Caco-2 (cell line): ENCODE data around the gene TMEM42. TPM values are rescaled to one million over a fixed set of nuclear protein-coding genes. Genes with fewer than 3 reads are reported as not detected.
"Not testable (repeated sequence)": the region's sequence is repeated elsewhere in the genome, so short reads cannot be mapped to it uniquely, and the experiment has no call there.

Source experiments
- Bru-seq: library from RNA; stranded (reverse); fragments of 400-500 nt; gene quantifications from one replicate; lab custom pipeline; 2021; lab: Mats Ljungman, UMichigan
- BruChase-seq, 2 experiments: library from RNA; stranded (reverse); fragments of 400-500 nt; gene quantifications; one replicate each; lab custom pipeline; 2021; lab: Mats Ljungman, UMichigan
- BruUV-seq: library from RNA; stranded (reverse); fragments of 400-500 nt; replicated peaks from 2 replicates; lab custom pipeline; 2021; lab: Mats Ljungman, UMichigan
- CTCF ChIA-PET: fragments of 300-600 bp; sonication (Branson Sonifier 250); formaldehyde crosslinking; loops from one replicate; lab custom pipeline; 2022; ENCODE audit warnings: antibody characterized with exemption; lab: Charles Lee
- POLR2A ChIA-PET: fragments of 300-600 bp; sonication (Branson Sonifier 250); formaldehyde crosslinking; loops from one replicate; lab custom pipeline; 2022; ENCODE audit warnings: antibody characterized with exemption; lab: Charles Lee
- DNase-seq, 2 experiments: peaks; one replicate each; pipeline versions ENCODE4 v3.0.0 to v3.0.0-alpha.2; 2020 to 2022
- H3K27me3 ChIP-seq: replicated peaks from 2 replicates; pipeline ENCODE4 v1.6.0; 2011; ENCODE audit warnings: low read length; ENCODE audit not compliant: control insufficient read depth, insufficient read depth
- H3K36me3 ChIP-seq: 2 replicates; pipeline ENCODE4 v1.5.1; 2011; ENCODE audit warnings: low read length; ENCODE audit not compliant: control insufficient read depth, insufficient read depth
- H3K4me1 ChIP-seq: fragments of 250-450 bp; sonication (Bioruptor Pico); 2 replicates; pipeline ENCODE4 v1.5.1; 2020; ENCODE audit warnings: mild to moderate bottlenecking
- H3K4me3 ChIP-seq: 2 replicates; pipeline ENCODE4 v1.5.1; 2011; ENCODE audit warnings: low read depth, mild to moderate bottlenecking, control low read depth, low read length
- H3K9me3 ChIP-seq: fragments of 250-450 bp; sonication (Bioruptor Pico); 2 replicates; pipeline ENCODE4 v1.5.1; 2020; ENCODE audit warnings: mild to moderate bottlenecking, moderate library complexity
- H3K27ac Mint-ChIP-seq: one replicate; pipeline ENCODE4 v1.8.0; 2022; ENCODE audit warnings: mixed read lengths; ENCODE audit not compliant: unreplicated experiment
- H3K27me3 Mint-ChIP-seq: one replicate; pipeline ENCODE4 v1.8.0; 2022; ENCODE audit warnings: mixed read lengths; ENCODE audit not compliant: insufficient read depth, unreplicated experiment
- H3K36me3 Mint-ChIP-seq: one replicate; pipeline ENCODE4 v1.8.0; 2022; ENCODE audit warnings: mild to moderate bottlenecking, mixed read lengths; ENCODE audit not compliant: insufficient read depth, unreplicated experiment
- H3K4me1 Mint-ChIP-seq: one replicate; pipeline ENCODE4 v1.8.0; 2022; ENCODE audit warnings: low read depth, mixed read lengths; ENCODE audit not compliant: unreplicated experiment
- H3K4me3 Mint-ChIP-seq: one replicate; pipeline ENCODE4 v1.8.0; 2022; ENCODE audit warnings: mild to moderate bottlenecking, moderate library complexity, mixed read lengths; ENCODE audit not compliant: unreplicated experiment
- H3K9me3 Mint-ChIP-seq: one replicate; pipeline ENCODE4 v1.8.0; 2022; ENCODE audit warnings: mixed read lengths; ENCODE audit not compliant: unreplicated experiment
- CTCF ChIP-seq, 2 experiments: fragments of 200-600 bp in 1 of 2; IDR thresholded peaks; 1 replicate in 1 of 2; 2 replicates in 1 of 2; pipeline versions ENCODE4 v1.5.1 to v1.8.0; 2011 to 2022; ENCODE audit warnings: antibody characterized with exemption in 1 of 2, control low read depth in 1 of 2, inconsistent platforms in 1 of 2, low read depth in 1 of 2, low read length in 1 of 2, mild to moderate bottlenecking in 1 of 2, moderate library complexity in 1 of 2; ENCODE audit not compliant: insufficient read depth in 1 of 2, severe bottlenecking in 1 of 2, unreplicated experiment in 1 of 2
- intact Hi-C: fragments of 100-400 bp; cut with micrococcal nuclease; formaldehyde crosslinking; loops from one replicate; pipeline ENCODE4 v1.10.0; 2022; ENCODE audit not compliant: unreplicated experiment
- long read RNA-seq: library from polyadenylated mRNA; stranded (forward); transcript quantifications from one replicate; pipeline ENCODE4 v2.0.0, GENCODE V29; 2022
- total RNA-seq: library from RNA; stranded (reverse); gene quantifications from 2 replicates; pipeline ENCODE4 v1.2.3, GENCODE V29; 2022

TMEM42 gene
- total RNA-seq, result 8.0 and 8.8 TPM in 2 replicates
- percentile 68 among the genes with signal in this experiment for Bru-seq, nascent RNA
- percentile 53 among the genes with signal in this experiment for BruChase-seq, experiment 1, labeled RNA remaining after a 2-hour chase
- BruChase-seq, experiment 2, labeled RNA remaining after a 6-hour chase, result percentile 60 among the genes with signal in this experiment
- long read RNA-seq, transcript TMEM42-201 (3 exons, 1,026 nt), result major isoform, 6 of 17 reads
- long read RNA-seq, partial matches to known transcripts, result 0 of 17 reads
- long read RNA-seq, other reads (novel, unspliced or antisense), result 10 of 17 reads

DNA sequence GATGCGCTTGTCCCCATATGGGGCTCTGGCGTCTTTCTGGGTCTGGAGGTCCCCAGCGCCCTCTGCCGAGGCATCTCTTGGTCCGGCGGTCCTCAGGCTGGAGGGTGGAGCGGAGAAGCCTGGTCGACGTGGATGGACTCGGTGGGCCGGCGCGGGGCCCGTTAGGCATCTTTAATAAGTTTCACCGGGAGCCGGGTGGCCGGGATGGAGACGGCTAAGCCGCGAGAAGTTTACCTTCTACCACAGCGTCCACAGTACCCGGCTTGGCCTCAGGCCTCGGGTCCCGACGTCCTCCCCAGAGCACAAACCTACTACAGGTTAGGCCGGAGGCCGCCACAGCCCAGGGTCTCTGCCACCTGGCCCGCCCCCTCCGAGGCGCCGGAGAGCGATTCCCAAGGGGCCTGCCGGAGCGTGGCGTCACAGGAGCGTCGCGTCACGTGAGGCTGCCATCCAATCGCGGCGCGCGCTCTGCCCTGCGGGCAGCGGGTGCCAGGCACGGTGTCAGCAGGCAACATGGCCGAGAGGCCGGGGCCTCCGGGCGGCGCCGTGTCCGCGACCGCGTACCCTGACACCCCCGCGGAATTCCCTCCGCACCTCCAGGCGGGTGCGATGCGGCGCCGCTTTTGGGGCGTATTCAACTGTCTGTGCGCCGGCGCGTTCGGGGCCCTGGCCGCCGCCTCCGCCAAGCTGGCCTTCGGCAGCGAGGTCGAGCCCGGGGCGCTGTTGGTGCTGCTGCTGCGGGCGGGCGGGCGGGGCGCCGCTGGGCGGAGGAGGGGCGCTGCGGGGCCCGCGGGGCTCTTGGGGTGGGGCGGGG, at the start of gene TMEM42:
TMEM42 (plus strand) TSS at position 501 of the 814 bp plus-strand sequence; CDS start at position 514, 13 bp downstream.
- H3K4me3 Mint-ChIP-seq, result peak within 1 kb of the TSS; percentile 88
- H3K4me1 ChIP-seq, result no peaks in the 10 kb centered on the region
- TF ChIP-seq CTCF (IDR thresholded peaks at IDR 0.05; ENCODE audit: insufficient read depth in 1 of 2, low read depth in 1 of 2, low read length in 1 of 2, severe bottlenecking in 1 of 2, unreplicated experiment in 1 of 2), result no peak
- no TSS peak for BruUV-seq
- peaks cover 16% of the 10 kb centered on the region for H3K36me3 Mint-ChIP-seq
- H3K27ac Mint-ChIP-seq, result peak within 1 kb of the TSS; percentile 93
- no peaks in the 10 kb centered on the region for H3K4me1 Mint-ChIP-seq
- ChIA-PET POLR2A (interaction anchor here (0.8 kb wide), 1 partner anchor 114 kb away, joined by 5 read pairs; the partner anchor contains the start of genes EXOSC7 and ZDHHC3), CTCF (no interaction called here)
- intact Hi-C loops, result no loop called here
- H3K9me3 Mint-ChIP-seq, result no peaks in the 10 kb centered on the region
- peak; percentile 89 to 91 for DNase-seq
- no peaks in the 10 kb centered on the region for H3K27me3 ChIP-seq
- H3K36me3 ChIP-seq, result 0 out of 2 replicates have a peak, but pooled peaks cover 2% of the 10 kb centered on the region
- H3K27me3 Mint-ChIP-seq, result no peaks in the 10 kb centered on the region
- H3K4me3 ChIP-seq, result peak within 1 kb of the TSS; percentile 90
- H3K9me3 ChIP-seq, result no peaks in the 10 kb centered on the region

DNA sequence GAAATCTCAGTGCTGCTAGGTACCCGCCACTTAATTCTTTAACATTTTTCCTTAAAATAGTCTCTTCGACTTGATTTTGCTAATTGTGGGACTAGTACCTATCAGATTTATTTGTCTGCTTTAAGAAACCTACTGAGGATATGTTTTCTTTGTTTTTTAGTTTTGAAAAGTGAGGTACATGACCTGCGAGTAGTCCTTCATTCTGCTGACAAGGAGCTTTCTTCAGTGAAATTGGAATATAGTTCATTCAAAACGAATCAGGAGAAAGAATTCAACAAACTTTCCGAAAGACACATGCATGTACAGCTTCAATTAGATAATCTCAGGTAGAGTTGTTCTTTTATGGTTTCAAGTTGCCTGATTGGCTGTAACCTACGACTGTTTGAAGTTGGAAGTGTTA, 47.0 kb upstream of the TMEM42 start:
- Mint-ChIP-seq H3K9me3 (peaks cover 11% of the 10 kb centered on the region), H3K36me3 (peaks cover 58% of the 10 kb centered on the region), H3K27ac (no peak overlapping the region), H3K27me3 (no peaks in the 10 kb centered on the region), H3K4me1 (no peaks in the 10 kb centered on the region), H3K4me3 (no peak overlapping the region)
- Histone ChIP-seq H3K27me3 (no peaks in the 10 kb centered on the region), H3K9me3 (no peaks in the 10 kb centered on the region), H3K4me3 (no peak overlapping the region), H3K4me1 (no peaks in the 10 kb centered on the region), H3K36me3 (no peaks in the 10 kb centered on the region; the same call in 1 of the 2 replicates)
- DNase-seq, result no peak
- no TSS peak for BruUV-seq
- TF ChIP-seq CTCF (IDR thresholded peaks at IDR 0.05; ENCODE audit: insufficient read depth in 1 of 2, low read depth in 1 of 2, low read length in 1 of 2, severe bottlenecking in 1 of 2, unreplicated experiment in 1 of 2), result no peak
- ChIA-PET POLR2A (no interaction called here), CTCF (no interaction called here)
- intact Hi-C loops, result no loop called here

- H3K4me3 ChIP-seq, H3K9me3 ChIP-seq, H3K4me3 Mint-ChIP-seq, intact Hi-C loops, POLR2A ChIA-PET, H3K4me1 Mint-ChIP-seq, H3K36me3 ChIP-seq, CTCF ChIA-PET, DNase-seq, H3K27me3 ChIP-seq, H3K27me3 Mint-ChIP-seq, H3K27ac Mint-ChIP-seq, H3K4me1 ChIP-seq, BruUV-seq: not testable (repeated sequence)
- H3K36me3 Mint-ChIP-seq, result peaks cover 59% of the 10 kb centered on the region
- H3K9me3 Mint-ChIP-seq, result peaks cover 11% of the 10 kb centered on the region
Observed at GRCh38 chr3:44816334-44816733, 45.4 kb upstream of the TMEM42 start.

GRCh38 chr3:44821206-44821605, 40.5 kb upstream of the TMEM42 start:
- H3K27me3 ChIP-seq, CTCF ChIA-PET, H3K27ac Mint-ChIP-seq, intact Hi-C loops, H3K4me3 Mint-ChIP-seq, H3K27me3 Mint-ChIP-seq, BruUV-seq, POLR2A ChIA-PET, DNase-seq, H3K4me1 ChIP-seq, H3K36me3 ChIP-seq, H3K9me3 ChIP-seq, H3K4me1 Mint-ChIP-seq, H3K4me3 ChIP-seq: not testable (repeated sequence)
- H3K36me3 Mint-ChIP-seq, result peaks cover 66% of the 10 kb centered on the region
- peaks cover 20% of the 10 kb centered on the region for H3K9me3 Mint-ChIP-seq
